ENCODE results near the gene GUCY2C. TPM values are rescaled to one million over a fixed set of nuclear protein-coding genes. Genes with fewer than 3 reads are reported as not detected.

The GUCY2C gene
- total RNA-seq, 1 experiment from 2014 or later, result 1.9 TPM

DNA sequence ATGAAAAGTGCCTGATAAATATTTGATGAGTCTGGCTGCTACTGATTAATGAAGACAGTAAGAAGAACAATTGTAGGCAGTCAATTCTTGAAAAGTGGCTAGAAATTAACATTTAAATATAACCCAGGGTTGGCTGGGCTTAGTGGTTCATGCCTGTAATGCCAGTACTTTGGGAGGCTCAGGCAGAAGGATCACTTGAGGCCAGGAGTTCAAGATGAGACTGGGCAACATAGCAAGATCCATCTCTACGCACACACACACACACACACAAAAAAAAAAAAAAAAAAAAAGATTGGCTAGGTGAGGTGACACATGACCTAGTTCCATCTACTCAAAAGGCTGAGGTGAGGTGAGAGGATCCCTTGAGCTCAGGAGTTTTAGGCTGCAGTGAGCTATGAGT, 120.8 kb downstream of the GUCY2C start:
- Histone ChIP-seq H4K20me1 (ENCODE audit: control insufficient read depth, insufficient read depth, insufficient read length) (no peaks in the 10 kb centered on the region), H3K9ac (ENCODE audit: extremely low read depth, insufficient read length, low read length) (no peak overlapping the region), H3K79me2 (ENCODE audit: insufficient read depth, low read length) (no peaks in the 10 kb centered on the region), H2BK12ac (ENCODE audit: insufficient read length, low read depth, low read length) (no peak overlapping the region), H3K27ac (ENCODE audit: insufficient read length, low read depth, low read length) (no peak overlapping the region), H2BK5ac (ENCODE audit: insufficient read length, low read length) (no peak overlapping the region), H3T11ph (ENCODE audit: low read length) (no peak overlapping the region), H3K14ac (ENCODE audit: insufficient read depth, low read length) (no peak overlapping the region), H2BK15ac (ENCODE audit: low read depth, low read length) (no peak overlapping the region), H2BK120ac (ENCODE audit: low read depth, low read length, poor library complexity, severe bottlenecking) (no peak overlapping the region), H3K79me1 (ENCODE audit: insufficient read depth, low read depth, low read length, poor library complexity, severe bottlenecking) (no peaks in the 10 kb centered on the region), H4K8ac (replicated peaks; ENCODE audit: insufficient read length, low read depth, low read length) (no peak overlapping the region), H4K5ac (ENCODE audit: insufficient read length, low read depth, low read length) (no peak overlapping the region), H3K23me2 (ENCODE audit: insufficient read length, low read depth, low read length, poor library complexity, severe bottlenecking) (no peaks in the 10 kb centered on the region), H3K56ac (ENCODE audit: insufficient read length, low read depth, low read length) (no peak overlapping the region), H3K9me3 (ENCODE audit: control insufficient read depth, low read depth, low read length) (no peaks in the 10 kb centered on the region), H3K23ac (ENCODE audit: insufficient read length, low read depth, low read length) (no peak overlapping the region), H3K4me2 (ENCODE audit: insufficient read depth, insufficient read length, low read length) (no peak overlapping the region), H2AFZ (ENCODE audit: low read length) (no peak overlapping the region), H2AK5ac (ENCODE audit: insufficient read length, low read length) (no peak overlapping the region), H4K91ac (ENCODE audit: insufficient read length, low read depth, low read length) (no peak overlapping the region), H3K4me1 (ENCODE audit: insufficient read depth, low read length) (peaks cover 2% of the 10 kb centered on the region; the same call in 1 of the 2 replicates), H3K18ac (ENCODE audit: insufficient read length, low read depth, low read length) (no peak overlapping the region), H3K4ac (ENCODE audit: low read depth, low read length) (no peak overlapping the region), H2BK20ac (ENCODE audit: low read depth, low read length, poor library complexity, severe bottlenecking) (no peak overlapping the region), H3K27me3 (ENCODE audit: insufficient read depth, low read length) (no peaks in the 10 kb centered on the region)
- TF ChIP-seq, protein P1, sequence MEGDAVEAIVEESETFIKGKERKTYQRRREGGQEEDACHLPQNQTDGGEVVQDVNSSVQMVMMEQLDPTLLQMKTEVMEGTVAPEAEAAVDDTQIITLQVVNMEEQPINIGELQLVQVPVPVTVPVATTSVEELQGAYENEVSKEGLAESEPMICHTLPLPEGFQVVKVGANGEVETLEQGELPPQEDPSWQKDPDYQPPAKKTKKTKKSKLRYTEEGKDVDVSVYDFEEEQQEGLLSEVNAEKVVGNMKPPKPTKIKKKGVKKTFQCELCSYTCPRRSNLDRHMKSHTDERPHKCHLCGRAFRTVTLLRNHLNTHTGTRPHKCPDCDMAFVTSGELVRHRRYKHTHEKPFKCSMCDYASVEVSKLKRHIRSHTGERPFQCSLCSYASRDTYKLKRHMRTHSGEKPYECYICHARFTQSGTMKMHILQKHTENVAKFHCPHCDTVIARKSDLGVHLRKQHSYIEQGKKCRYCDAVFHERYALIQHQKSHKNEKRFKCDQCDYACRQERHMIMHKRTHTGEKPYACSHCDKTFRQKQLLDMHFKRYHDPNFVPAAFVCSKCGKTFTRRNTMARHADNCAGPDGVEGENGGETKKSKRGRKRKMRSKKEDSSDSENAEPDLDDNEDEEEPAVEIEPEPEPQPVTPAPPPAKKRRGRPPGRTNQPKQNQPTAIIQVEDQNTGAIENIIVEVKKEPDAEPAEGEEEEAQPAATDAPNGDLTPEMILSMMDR (conservative IDR thresholded peaks at IDR 0.05), result no peak
- no peak for DNase-seq
- Mint-ChIP-seq H3K4me1 (peaks cover under 1 to 3% of the 10 kb centered on the region in 2 experiments; a peak in 2 of 4 replicates), H3K27ac (no peak overlapping the region), H3K36me3 (ENCODE audit: insufficient read depth in 1 of 3, low read depth in 3 of 3) (no peaks in the 10 kb centered on the region; a peak in 1 of 7 replicates), H3K4me3 (no peak overlapping the region), H3K9me3 (no peaks in the 10 kb centered on the region), H3K27me3 (ENCODE audit: low read depth) (no peaks in the 10 kb centered on the region)
- WGBS (ENCODE audit: extremely low coverage, insufficient read length, low lambda C conversion rate), result no CpG with 5 or more reads among the region's 1 CpG

All from H9 (cell line).